ENCODE measurements around the gene PRDM2.
"Not testable (repeated sequence)": the region's sequence is repeated elsewhere in the genome, so short reads cannot be mapped to it uniquely, and the experiment has no call there.

The PRDM2 gene

DNA sequence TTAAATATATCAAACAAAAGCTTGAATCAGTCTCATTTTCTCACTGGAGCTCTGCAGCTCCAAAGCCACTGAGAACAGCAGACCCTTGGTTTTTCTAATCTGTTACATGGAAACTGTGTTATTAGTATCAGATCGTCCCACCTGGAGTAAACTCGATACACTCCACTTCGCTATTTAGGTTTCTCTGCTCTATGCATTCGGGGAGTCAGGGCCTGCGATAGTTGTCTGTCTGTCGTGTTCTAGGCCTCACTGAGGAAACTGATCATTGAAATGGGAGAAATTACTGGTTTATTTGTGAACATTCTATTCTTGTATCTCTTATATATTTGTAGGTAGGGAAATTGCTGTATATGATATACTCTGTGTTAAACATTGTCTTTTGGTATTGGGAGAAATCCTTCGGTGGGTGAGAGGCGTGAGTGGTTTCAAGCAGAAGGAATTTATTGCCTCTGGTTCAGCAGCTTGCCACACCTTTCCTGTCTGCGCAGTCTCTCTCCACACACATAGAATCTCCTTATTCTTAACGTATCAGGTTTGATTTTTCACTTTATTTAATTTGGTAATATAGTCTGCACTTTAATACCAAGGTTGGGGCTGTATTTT, 8.5 kb downstream of the PRDM2 start:
- TF ChIP-seq PPARA (CRISPR knock-in tag; IDR thresholded peaks at IDR 0.05; ENCODE audit: borderline replicate concordance) (no peak), ZFP3 (CRISPR knock-in tag; IDR thresholded peaks at IDR 0.05) (no peak), ZNF70 (CRISPR knock-in tag; IDR thresholded peaks at IDR 0.05) (no peak), ISL1 (CRISPR knock-in tag; IDR thresholded peaks at IDR 0.05) (no peak), ZFP30 (CRISPR knock-in tag; IDR thresholded peaks at IDR 0.05) (no peak), ARNTL (CRISPR knock-in tag; IDR thresholded peaks at IDR 0.05; ENCODE audit: borderline replicate concordance, low read depth) (no peak), CSDC2 (CRISPR knock-in tag; IDR thresholded peaks at IDR 0.05) (no peak), ZNF8 (CRISPR knock-in tag; IDR thresholded peaks at IDR 0.05) (no peak), ZC3H10 (CRISPR knock-in tag; IDR thresholded peaks at IDR 0.05) (no peak), TOX (CRISPR knock-in tag; IDR thresholded peaks at IDR 0.05; ENCODE audit: borderline replicate concordance) (no peak), ESRRG (CRISPR knock-in tag; IDR thresholded peaks at IDR 0.05) (no peak), TCF4 (CRISPR knock-in tag; IDR thresholded peaks at IDR 0.05; ENCODE audit: borderline replicate concordance) (no peak), BACH2 (CRISPR knock-in tag; IDR thresholded peaks at IDR 0.05; ENCODE audit: borderline replicate concordance) (no peak), OSR1 (CRISPR knock-in tag; IDR thresholded peaks at IDR 0.05) (no peak), RARB (CRISPR knock-in tag; IDR thresholded peaks at IDR 0.05) (no peak)
- TF ChIP-seq, protein P1, sequence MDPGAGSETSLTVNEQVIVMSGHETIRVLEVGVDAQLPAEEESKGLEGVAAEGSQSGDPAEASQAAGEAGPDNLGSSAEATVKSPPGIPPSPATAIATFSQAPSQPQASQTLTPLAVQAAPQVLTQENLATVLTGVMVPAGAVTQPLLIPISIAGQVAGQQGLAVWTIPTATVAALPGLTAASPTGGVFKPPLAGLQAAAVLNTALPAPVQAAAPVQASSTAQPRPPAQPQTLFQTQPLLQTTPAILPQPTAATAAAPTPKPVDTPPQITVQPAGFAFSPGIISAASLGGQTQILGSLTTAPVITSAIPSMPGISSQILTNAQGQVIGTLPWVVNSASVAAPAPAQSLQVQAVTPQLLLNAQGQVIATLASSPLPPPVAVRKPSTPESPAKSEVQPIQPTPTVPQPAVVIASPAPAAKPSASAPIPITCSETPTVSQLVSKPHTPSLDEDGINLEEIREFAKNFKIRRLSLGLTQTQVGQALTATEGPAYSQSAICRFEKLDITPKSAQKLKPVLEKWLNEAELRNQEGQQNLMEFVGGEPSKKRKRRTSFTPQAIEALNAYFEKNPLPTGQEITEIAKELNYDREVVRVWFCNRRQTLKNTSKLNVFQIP (CRISPR knock-in tag; IDR thresholded peaks at IDR 0.05; ENCODE audit: borderline replicate concordance, low read depth) = no peak
- TF ChIP-seq, protein P2, sequence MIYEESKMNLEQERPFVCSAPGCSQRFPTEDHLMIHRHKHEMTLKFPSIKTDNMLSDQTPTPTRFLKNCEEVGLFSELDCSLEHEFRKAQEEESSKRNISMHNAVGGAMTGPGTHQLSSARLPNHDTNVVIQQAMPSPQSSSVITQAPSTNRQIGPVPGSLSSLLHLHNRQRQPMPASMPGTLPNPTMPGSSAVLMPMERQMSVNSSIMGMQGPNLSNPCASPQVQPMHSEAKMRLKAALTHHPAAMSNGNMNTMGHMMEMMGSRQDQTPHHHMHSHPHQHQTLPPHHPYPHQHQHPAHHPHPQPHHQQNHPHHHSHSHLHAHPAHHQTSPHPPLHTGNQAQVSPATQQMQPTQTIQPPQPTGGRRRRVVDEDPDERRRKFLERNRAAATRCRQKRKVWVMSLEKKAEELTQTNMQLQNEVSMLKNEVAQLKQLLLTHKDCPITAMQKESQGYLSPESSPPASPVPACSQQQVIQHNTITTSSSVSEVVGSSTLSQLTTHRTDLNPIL (CRISPR knock-in tag; IDR thresholded peaks at IDR 0.05; ENCODE audit: low read depth) = no peak
- ATAC-seq = no peak

DNA sequence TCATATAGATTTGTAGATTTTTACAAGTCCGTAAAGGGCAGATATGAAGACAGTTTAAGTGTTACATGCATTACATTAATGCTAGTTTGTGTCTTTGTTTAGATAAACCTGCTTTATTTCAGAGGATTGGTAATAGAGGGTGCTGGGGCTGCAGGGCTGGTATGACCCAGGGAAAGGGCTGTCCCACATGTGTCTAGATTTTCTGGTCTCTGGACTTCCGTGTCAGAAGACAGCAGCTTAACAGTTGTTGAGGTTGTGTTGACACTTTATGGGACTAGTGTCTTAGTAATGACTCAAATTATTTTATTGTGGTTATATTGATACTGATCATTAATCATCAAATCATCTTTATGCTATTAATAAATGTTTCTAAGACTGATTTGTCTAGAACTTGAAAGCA, 10.1 kb downstream of the PRDM2 start:
- TF ChIP-seq, protein P2 (CRISPR knock-in tag; IDR thresholded peaks at IDR 0.05; ENCODE audit: low read depth) = no peak
- TF ChIP-seq BACH2 (CRISPR knock-in tag; IDR thresholded peaks at IDR 0.05; ENCODE audit: borderline replicate concordance) (no peak), TCF4 (CRISPR knock-in tag; IDR thresholded peaks at IDR 0.05; ENCODE audit: borderline replicate concordance) (no peak), ZFP3 (CRISPR knock-in tag; IDR thresholded peaks at IDR 0.05) (no peak), ZFP30 (CRISPR knock-in tag; IDR thresholded peaks at IDR 0.05) (no peak), RARB (CRISPR knock-in tag; IDR thresholded peaks at IDR 0.05) (no peak), OSR1 (CRISPR knock-in tag; IDR thresholded peaks at IDR 0.05) (no peak), ZNF70 (CRISPR knock-in tag; IDR thresholded peaks at IDR 0.05) (no peak), SNAI2 (CRISPR knock-in tag; IDR thresholded peaks at IDR 0.05) (no peak), PPARA (CRISPR knock-in tag; IDR thresholded peaks at IDR 0.05; ENCODE audit: borderline replicate concordance) (no peak), TOX (CRISPR knock-in tag; IDR thresholded peaks at IDR 0.05; ENCODE audit: borderline replicate concordance) (no peak), ARNTL (CRISPR knock-in tag; IDR thresholded peaks at IDR 0.05; ENCODE audit: borderline replicate concordance, low read depth) (no peak), CSDC2 (CRISPR knock-in tag; IDR thresholded peaks at IDR 0.05) (no peak)
- TF ChIP-seq, protein P1 (CRISPR knock-in tag; IDR thresholded peaks at IDR 0.05; ENCODE audit: borderline replicate concordance, low read depth) = no peak
- TF ChIP-seq, protein P3, sequence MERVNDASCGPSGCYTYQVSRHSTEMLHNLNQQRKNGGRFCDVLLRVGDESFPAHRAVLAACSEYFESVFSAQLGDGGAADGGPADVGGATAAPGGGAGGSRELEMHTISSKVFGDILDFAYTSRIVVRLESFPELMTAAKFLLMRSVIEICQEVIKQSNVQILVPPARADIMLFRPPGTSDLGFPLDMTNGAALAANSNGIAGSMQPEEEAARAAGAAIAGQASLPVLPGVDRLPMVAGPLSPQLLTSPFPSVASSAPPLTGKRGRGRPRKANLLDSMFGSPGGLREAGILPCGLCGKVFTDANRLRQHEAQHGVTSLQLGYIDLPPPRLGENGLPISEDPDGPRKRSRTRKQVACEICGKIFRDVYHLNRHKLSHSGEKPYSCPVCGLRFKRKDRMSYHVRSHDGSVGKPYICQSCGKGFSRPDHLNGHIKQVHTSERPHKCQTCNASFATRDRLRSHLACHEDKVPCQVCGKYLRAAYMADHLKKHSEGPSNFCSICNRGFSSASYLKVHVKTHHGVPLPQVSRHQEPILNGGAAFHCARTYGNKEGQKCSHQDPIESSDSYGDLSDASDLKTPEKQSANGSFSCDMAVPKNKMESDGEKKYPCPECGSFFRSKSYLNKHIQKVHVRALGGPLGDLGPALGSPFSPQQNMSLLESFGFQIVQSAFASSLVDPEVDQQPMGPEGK (CRISPR knock-in tag; IDR thresholded peaks at IDR 0.05; ENCODE audit: borderline replicate concordance) = no peak
- ATAC-seq = no peak

DNA sequence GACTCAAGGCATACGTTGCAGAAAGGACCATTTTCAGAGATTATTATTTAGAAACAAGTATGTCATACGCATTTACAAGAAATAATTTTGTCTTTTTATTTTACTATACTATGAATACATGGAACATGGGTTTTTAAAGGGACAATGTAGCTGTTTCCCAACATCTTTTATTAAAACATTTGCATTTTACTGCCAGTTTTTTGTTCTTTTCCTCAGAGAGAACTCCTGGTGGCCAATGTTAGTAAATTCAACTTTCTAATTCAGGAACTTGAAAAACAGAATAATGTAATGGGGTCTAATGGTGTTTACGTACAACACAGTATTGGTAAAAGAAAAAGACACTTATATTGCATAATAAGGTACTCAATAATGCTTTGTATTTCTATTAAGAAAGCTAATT, 14.9 kb downstream of the PRDM2 start:
- TF ChIP-seq, protein P3 (CRISPR knock-in tag; IDR thresholded peaks at IDR 0.05; ENCODE audit: borderline replicate concordance) = no peak
- TF ChIP-seq CSDC2 (CRISPR knock-in tag; IDR thresholded peaks at IDR 0.05) (no peak), ISL1 (CRISPR knock-in tag; IDR thresholded peaks at IDR 0.05) (no peak), BACH2 (CRISPR knock-in tag; IDR thresholded peaks at IDR 0.05; ENCODE audit: borderline replicate concordance) (no peak), ARNTL (CRISPR knock-in tag; IDR thresholded peaks at IDR 0.05; ENCODE audit: borderline replicate concordance, low read depth) (no peak), OSR1 (CRISPR knock-in tag; IDR thresholded peaks at IDR 0.05) (no peak), ZC3H10 (CRISPR knock-in tag; IDR thresholded peaks at IDR 0.05) (no peak), RARB (CRISPR knock-in tag; IDR thresholded peaks at IDR 0.05) (no peak), PPARA (CRISPR knock-in tag; IDR thresholded peaks at IDR 0.05; ENCODE audit: borderline replicate concordance) (no peak)
- TF ChIP-seq, protein P2 (CRISPR knock-in tag; IDR thresholded peaks at IDR 0.05; ENCODE audit: low read depth) = no peak
- ATAC-seq = no peak

DNA sequence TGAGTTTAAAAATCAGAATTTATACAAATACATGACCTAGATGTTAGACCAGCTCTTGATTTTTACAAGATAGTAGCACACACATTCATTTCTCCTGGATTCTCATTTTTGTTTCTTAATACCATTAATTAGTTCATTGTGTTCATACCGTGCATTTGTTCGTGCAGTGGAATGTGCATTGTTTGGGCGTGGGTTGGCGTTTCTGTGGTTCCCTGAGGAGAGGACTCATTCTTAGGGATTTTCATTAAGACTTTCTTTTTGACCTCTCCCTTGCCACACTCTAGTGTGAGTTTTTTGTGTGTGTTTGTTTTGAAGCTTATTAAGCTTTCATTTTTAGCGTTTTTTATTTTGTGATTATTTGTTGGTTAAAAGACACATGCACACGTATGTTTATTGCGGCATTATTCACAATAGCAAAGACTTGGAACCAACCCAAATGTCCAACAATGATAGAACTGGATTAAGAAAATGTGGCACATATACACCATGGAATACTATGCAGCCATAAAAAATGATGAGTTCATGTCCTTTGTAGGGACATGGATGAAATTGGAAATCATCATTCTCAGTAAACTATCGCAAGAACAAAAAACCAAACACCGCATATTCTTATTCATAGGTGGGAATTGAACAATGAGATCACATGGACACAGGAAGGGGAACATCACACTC, 15.8 kb downstream of the PRDM2 start:
- not testable (repeated sequence) for ATAC-seq

Measured in SK-N-SH treated with all-trans-retinoic acid at 6 μM for 48 hours (cell line).